Small intestine (tissue), 7 donors: ENCODE measurements around the gene NELL2. TPM values are rescaled to one million over a fixed set of nuclear protein-coding genes. Genes with fewer than 3 reads are reported as not detected.

Source experiments
- DNase-seq, 2 donors: peaks; one replicate each; pipeline versions ENCODE4 v3.0.0 to v3.0.0-alpha.2; 2013
- FAIRE-seq: peaks from 2 replicates; lab custom pipeline; 2012; peaks lifted over from hg19 to GRCh38; lab: Jason Lieb, UNC
- H3K27ac ChIP-seq, 3 donors: one replicate each; pipeline ENCODE4 v1.5.1; 2013; ENCODE audit warnings: low read length in 2 of 3, mild to moderate bottlenecking in 2 of 3, control low read depth in 1 of 3, inconsistent platforms in 1 of 3, low read depth in 1 of 3, moderate library complexity in 1 of 3
- H3K27me3 ChIP-seq, 3 donors: one replicate each; pipeline ENCODE4 v1.6.1; 2013; ENCODE audit warnings: low read length in 3 of 3, inconsistent platforms in 1 of 3; ENCODE audit not compliant: control insufficient read depth in 3 of 3, insufficient read depth in 3 of 3
- H3K36me3 ChIP-seq, 3 donors: one replicate each; pipeline ENCODE4 v1.6.1; 2013; ENCODE audit warnings: low read length in 3 of 3, inconsistent platforms in 1 of 3, low read depth in 1 of 3, mild to moderate bottlenecking in 1 of 3, moderate library complexity in 1 of 3; ENCODE audit not compliant: control insufficient read depth in 3 of 3, insufficient read depth in 2 of 3
- H3K4me1 ChIP-seq, 3 donors: one replicate each; pipeline ENCODE4 v1.6.1; 2013; ENCODE audit warnings: low read length in 2 of 3, inconsistent platforms in 1 of 3, low read depth in 1 of 3, mild to moderate bottlenecking in 1 of 3, moderate library complexity in 1 of 3; ENCODE audit not compliant: control insufficient read depth in 3 of 3, insufficient read depth in 2 of 3
- H3K4me3 ChIP-seq, 3 donors: one replicate each; pipeline ENCODE4 v1.5.1; 2013; ENCODE audit warnings: low read length in 3 of 3, control low read depth in 1 of 3, inconsistent platforms in 1 of 3, low read depth in 1 of 3, mild to moderate bottlenecking in 1 of 3, moderate library complexity in 1 of 3
- H3K9me3 ChIP-seq, 2 donors: one replicate each; pipeline ENCODE4 v1.6.1; 2013; ENCODE audit warnings: low read depth in 1 of 2, low read length in 1 of 2; ENCODE audit not compliant: control insufficient read depth in 2 of 2, insufficient read depth in 1 of 2
- WGBS, 3 donors: extraction: QIAGEN DNeasy Blood & Tissue Kit; methylation state at CpG; one replicate each; pipeline ENCODE4 v1.1.7; 2013; 5-methylcytosine and 5-hydroxymethylcytosine counted together
- polyA plus RNA-seq, 4 donors: library from polyadenylated mRNA; stranded (reverse) in 3 of 4; unstranded in 1 of 4; fragments of 200-250 nt in 3 of 4; fragments of 120-200 nt in 1 of 4; gene quantifications; one replicate each; pipeline versions ENCODE4 v1.2.1 to v1.2.3, GENCODE V29; 2013
- donor health status: healthy with polysubstance abuse.
- donor health status: control.
- donor health status: control.
- donor health status: Bipolar disorder and iron deficiency.
- donor health status: healthy.

Gene NELL2
- polyA plus RNA-seq, 4 donors: 4.4 to 50.8 (median 27.1) TPM

- Histone ChIP-seq H3K4me3 (no peak overlapping the region), H3K36me3 (no peaks in the 10 kb centered on the region), H3K9me3 (no peaks in the 10 kb centered on the region), H3K27ac (no peak overlapping the region), H3K27me3 (no peaks in the 10 kb centered on the region), H3K4me1 (no peaks in the 10 kb centered on the region)
- DNase-seq (no peak), FAIRE-seq (no peak)
- 86 to 88% (median 87%) methylated on average over 2 of the region's 2 CpGs for WGBS, 3 donors
Observed at GRCh38 chr12:44571006-44571550, 305.0 kb downstream of the NELL2 start.

- H3K27ac ChIP-seq: no peak overlapping the region
- no peak for FAIRE-seq
- H3K27me3 ChIP-seq: no peaks in the 10 kb centered on the region
- no peaks in the 10 kb centered on the region for H3K36me3 ChIP-seq
- H3K9me3 ChIP-seq: no peaks in the 10 kb centered on the region
- no peaks in the 10 kb centered on the region for H3K4me1 ChIP-seq
- WGBS, 3 donors: 79 to 86% (median 82%) methylated on average over 6 of the region's 6 CpGs
- H3K4me3 ChIP-seq: no peak overlapping the region
- DNase-seq: no peak
Observed at GRCh38 chr12:44570036-44570583, 306.0 kb downstream of the NELL2 start.

GRCh38 chr12:44565163-44565562 is 311.0 kb downstream of the NELL2 start:
- WGBS, 3 donors: 83 to 90% (median 86%) methylated on average over 5 of the region's 5 CpGs
- H3K27ac ChIP-seq: no peak overlapping the region
- FAIRE-seq: no peak
- H3K36me3 ChIP-seq: no peaks in the 10 kb centered on the region
- no peak for DNase-seq
- no peaks in the 10 kb centered on the region for H3K27me3 ChIP-seq
- no peaks in the 10 kb centered on the region for H3K4me1 ChIP-seq
- no peak overlapping the region for H3K4me3 ChIP-seq
- H3K9me3 ChIP-seq: no peaks in the 10 kb centered on the region

- Histone ChIP-seq H3K36me3 (no peaks in the 10 kb centered on the region), H3K9me3 (peaks cover 0 to 3% of the 10 kb centered on the region in 2 donors), H3K4me1 (no peaks in the 10 kb centered on the region), H3K27ac (no peak overlapping the region), H3K27me3 (no peaks in the 10 kb centered on the region), H3K4me3 (no peak overlapping the region)
- WGBS, 3 donors: 85 to 95% (median 88%) methylated on average over 4 of the region's 4 CpGs
- no peak for FAIRE-seq
- DNase-seq: no peak
Observed at GRCh38 chr12:44563486-44563885, 312.6 kb downstream of the NELL2 start.

GRCh38 chr12:44558340-44559100 is 317.6 kb downstream of the NELL2 start:
- FAIRE-seq (no peak), DNase-seq (no peak)
- no peak overlapping the region for H3K4me3 ChIP-seq
- H3K27me3 ChIP-seq: no peaks in the 10 kb centered on the region
- peaks cover 0 to 6% of the 10 kb centered on the region in 2 donors for H3K9me3 ChIP-seq
- 84 to 91% (median 89%) methylated on average over 14 of the region's 14 CpGs for WGBS, 3 donors
- H3K27ac ChIP-seq: no peak overlapping the region
- no peaks in the 10 kb centered on the region for H3K36me3 ChIP-seq
- no peaks in the 10 kb centered on the region for H3K4me1 ChIP-seq

- Histone ChIP-seq H3K4me3 (no peak overlapping the region), H3K36me3 (no peaks in the 10 kb centered on the region), H3K27ac (no peak overlapping the region), H3K9me3 (peaks cover 0 to 6% of the 10 kb centered on the region in 2 donors), H3K27me3 (no peaks in the 10 kb centered on the region), H3K4me1 (no peaks in the 10 kb centered on the region)
- FAIRE-seq (no peak), DNase-seq (no peak)
Observed at GRCh38 chr12:44555454-44555853, 320.7 kb downstream of the NELL2 start.

- DNase-seq (no peak), FAIRE-seq (no peak)
- no peak overlapping the region for H3K4me3 ChIP-seq
- WGBS, 3 donors: 71 to 76% (median 72%) methylated on average over 2 of the region's 2 CpGs
- H3K27ac ChIP-seq: no peak overlapping the region
- no peaks in the 10 kb centered on the region for H3K9me3 ChIP-seq
- H3K4me1 ChIP-seq: no peaks in the 10 kb centered on the region
- no peaks in the 10 kb centered on the region for H3K36me3 ChIP-seq
- no peaks in the 10 kb centered on the region for H3K27me3 ChIP-seq
Observed at GRCh38 chr12:44551631-44552030, 324.5 kb downstream of the NELL2 start.

- WGBS, 3 donors: 87 to 91% (median 90%) methylated on average over 5 of the region's 5 CpGs
- no peaks in the 10 kb centered on the region for H3K27me3 ChIP-seq
Observed at GRCh38 chr12:44550377-44550776, 325.7 kb downstream of the NELL2 start.

More at GRCh38 chr12:44550377-44550776, 325.7 kb downstream of the NELL2 start:
- FAIRE-seq (no peak), DNase-seq (no peak)
- Histone ChIP-seq H3K36me3 (no peaks in the 10 kb centered on the region), H3K9me3 (no peaks in the 10 kb centered on the region), H3K4me3 (no peak overlapping the region), H3K4me1 (no peaks in the 10 kb centered on the region), H3K27ac (no peak overlapping the region)
